ENCODE measurements around the gene PTP4A2. TPM values are rescaled to one million over a fixed set of nuclear protein-coding genes. Genes with fewer than 3 reads are reported as not detected.

PTP4A2 gene
- total and polyA plus RNA-seq, 2 of the 8 experiments (the other 6 are each of a cell fraction or from before 2014, with no cell fraction given), result 87.4 to 214 TPM

DNA sequence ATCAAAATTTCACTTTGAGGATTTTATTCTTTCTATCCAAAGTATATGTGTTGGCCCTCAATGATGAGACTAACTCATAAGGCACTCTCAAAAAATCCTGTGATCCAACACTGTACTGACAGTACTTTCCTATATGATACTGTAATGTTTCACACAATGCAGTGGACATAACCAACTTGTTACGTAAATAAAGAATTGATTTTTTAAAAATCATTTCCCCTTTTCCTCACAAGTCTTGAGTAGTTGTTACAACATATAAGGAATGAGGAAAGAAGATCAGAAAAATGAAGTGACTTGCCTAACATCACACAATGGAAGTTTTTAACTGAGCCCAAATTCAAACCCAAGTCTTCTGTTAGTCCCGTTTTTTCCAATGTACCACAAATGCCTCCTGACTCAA lies 17.2 kb downstream of the PTP4A2 start (continued):
- TF ChIP-seq CBX5 (IDR thresholded peaks at IDR 0.05; ENCODE audit: low read depth, low read length), result no peak
- no peak for TF ChIP-seq GABPA (IDR thresholded peaks at IDR 0.05; ENCODE audit: borderline replicate concordance, insufficient read depth, low read length)
- TF ChIP-seq BRCA1 (IDR thresholded peaks at IDR 0.05; ENCODE audit: low read depth, low read length), result no peak
- TF ChIP-seq SP4 (IDR thresholded peaks at IDR 0.05; ENCODE audit: low read length), result no peak
- no peak for TF ChIP-seq MAFK (IDR thresholded peaks at IDR 0.05; ENCODE audit: low read depth, low read length)
- no peak for TF ChIP-seq TAF7 (optimal IDR thresholded peaks at IDR 0.05; ENCODE audit: borderline replicate concordance, low read depth, low read length)
